ENCODE measurements around the gene CDC5L. TPM values are rescaled to one million over a fixed set of nuclear protein-coding genes. Genes with fewer than 3 reads are reported as not detected.
A peak's percentile ranks its signal among the peaks of the same experiment; 100 is the strongest.

Gene CDC5L
- total and polyA plus RNA-seq, 3 donors from 2014 or later, result 19.7 to 20.5 (median 20.3) TPM

DNA sequence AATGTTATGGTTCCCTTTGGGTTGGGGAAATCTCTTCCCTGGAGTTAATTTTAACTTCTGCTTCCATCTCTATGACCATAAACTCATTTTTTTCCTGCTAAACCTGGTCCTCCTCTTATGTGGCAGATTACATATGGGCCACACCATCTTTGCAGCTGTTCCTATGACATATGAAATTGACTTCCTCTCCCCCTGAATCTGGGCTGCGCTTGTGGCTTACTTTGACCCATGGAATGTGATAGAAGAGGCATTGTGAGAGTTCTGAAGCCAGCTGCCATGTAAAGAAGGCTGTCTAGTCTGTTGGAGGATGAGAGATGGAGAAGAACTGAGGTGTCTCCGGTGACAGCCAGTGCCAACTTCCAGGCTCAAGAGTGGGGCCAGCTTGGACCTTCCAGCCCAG, 100.1 kb downstream of the CDC5L start:
- DNase-seq, result no peak
- Histone ChIP-seq H3K4me3 (no peak overlapping the region), H3K36me3 (ENCODE audit: low read depth, missing control alignments) (no peaks in the 10 kb centered on the region), H3K27ac (no peak overlapping the region), H3K4me1 (peaks cover 6% of the 10 kb centered on the region), H3K9me3 (no peaks in the 10 kb centered on the region), H3K27me3 (no peaks in the 10 kb centered on the region)
- intact Hi-C loops (cut with DNase I; ENCODE audit: low total_unique reads), result no loop called here
- no peak for TF ChIP-seq CTCF (IDR thresholded peaks at IDR 0.05)
- TF ChIP-seq POLR2A (IDR thresholded peaks at IDR 0.05), result no peak
- WGBS, 2 donors, result 86 to 98% methylated on average over 2 of the region's 2 CpGs

DNA sequence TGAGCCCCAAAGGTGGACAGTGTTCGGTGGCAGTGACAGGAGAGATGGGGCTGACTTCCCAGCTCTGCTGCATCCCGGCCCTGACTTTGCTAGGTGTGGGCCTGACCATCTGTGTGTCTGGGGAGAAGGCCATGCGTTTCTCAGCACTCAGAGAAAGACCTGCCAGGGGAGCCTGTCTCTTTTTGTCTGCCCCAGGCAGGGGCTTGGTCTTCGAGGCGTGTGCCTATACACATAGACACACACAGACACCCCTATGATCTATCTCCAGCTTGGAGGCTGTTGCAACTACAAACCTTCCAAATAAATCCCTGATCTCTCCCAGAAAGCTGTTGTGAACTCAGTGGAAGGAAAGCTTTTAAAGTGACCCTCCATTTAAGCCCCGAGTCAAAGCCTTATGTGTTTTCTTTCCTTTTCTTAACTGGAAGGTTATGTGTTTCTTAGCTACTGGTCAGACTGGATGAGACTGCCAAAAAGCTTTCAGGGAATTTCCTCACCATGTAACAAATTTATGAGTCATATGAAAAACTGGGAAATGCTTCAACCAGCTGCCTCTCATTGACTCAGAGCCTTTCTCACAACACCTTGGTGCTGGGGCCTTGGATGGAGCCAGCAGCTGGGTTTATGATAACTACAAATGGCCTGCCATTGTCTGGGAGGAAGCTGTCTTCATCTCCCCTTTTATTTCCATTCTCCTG, 102.6 kb downstream of the CDC5L start:
- intact Hi-C loops (cut with DNase I; ENCODE audit: low total_unique reads), result no loop called here
- Histone ChIP-seq H3K36me3 (ENCODE audit: low read depth, missing control alignments) (no peaks in the 10 kb centered on the region), H3K4me3 (no peak overlapping the region), H3K27me3 (no peaks in the 10 kb centered on the region), H3K4me1 (peaks cover 6% of the 10 kb centered on the region), H3K9me3 (no peaks in the 10 kb centered on the region), H3K27ac (peak overlapping the region in 1 of 2 donors; percentile 39)
- WGBS, 2 donors, result 53 to 64% methylated on average over 3 to 6 of the region's 6 CpGs
- no peak for TF ChIP-seq CTCF (IDR thresholded peaks at IDR 0.05)
- TF ChIP-seq POLR2A (IDR thresholded peaks at IDR 0.05), result no peak
- DNase-seq, result peak; percentile 34

DNA sequence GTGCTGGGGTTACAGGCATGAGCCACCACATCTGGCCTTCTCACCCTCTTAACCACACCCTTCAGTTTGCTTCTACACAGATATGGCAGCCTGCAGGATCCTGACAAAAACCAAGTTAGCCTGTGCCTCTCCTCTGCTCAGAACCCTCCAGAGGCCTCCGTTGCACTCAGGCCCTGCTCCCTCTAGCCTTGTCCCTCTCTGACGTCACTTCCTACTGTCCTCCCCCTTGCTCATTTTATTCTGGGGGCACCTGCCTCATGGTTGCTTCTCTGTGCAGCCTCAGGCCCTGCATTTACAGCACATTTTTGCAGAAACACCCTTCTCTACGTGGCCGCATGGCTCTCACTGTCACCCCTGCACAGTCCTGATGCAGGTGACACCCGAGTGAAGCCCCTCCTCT, 105.6 kb downstream of the CDC5L start:
- peaks cover 6% of the 10 kb centered on the region for H3K4me1 ChIP-seq
- intact Hi-C loops (cut with DNase I; ENCODE audit: low total_unique reads), result no loop called here

GRCh38 chr6:44493593-44493992, 106.1 kb downstream of the CDC5L start:
- no peak overlapping the region for H3K27ac ChIP-seq
- 87% methylated on average over 6 of the region's 6 CpGs for WGBS, 2 donors
- H3K4me1 ChIP-seq, result peaks cover 6% of the 10 kb centered on the region
- no peaks in the 10 kb centered on the region for H3K27me3 ChIP-seq
- no peak overlapping the region for H3K4me3 ChIP-seq
- intact Hi-C loops (cut with DNase I; ENCODE audit: low total_unique reads), result no loop called here
- TF ChIP-seq CTCF (IDR thresholded peaks at IDR 0.05), result no peak
- no peak for TF ChIP-seq POLR2A (IDR thresholded peaks at IDR 0.05)
- DNase-seq, result no peak
- H3K9me3 ChIP-seq, result no peaks in the 10 kb centered on the region
- no peaks in the 10 kb centered on the region for H3K36me3 ChIP-seq (ENCODE audit: low read depth, missing control alignments)

More for the DNA sequence above, 105.6 kb downstream of the CDC5L start:
- H3K36me3 ChIP-seq (ENCODE audit: low read depth, missing control alignments), result no peaks in the 10 kb centered on the region
- no peaks in the 10 kb centered on the region for H3K9me3 ChIP-seq
- 93 to 94% methylated on average over 5 of the region's 5 CpGs for WGBS, 2 donors
- TF ChIP-seq POLR2A (IDR thresholded peaks at IDR 0.05), result no peak
- no peak for TF ChIP-seq CTCF (IDR thresholded peaks at IDR 0.05)
- H3K27me3 ChIP-seq, result no peaks in the 10 kb centered on the region
- H3K4me3 ChIP-seq, result no peak overlapping the region
- DNase-seq, result no peak
- no peak overlapping the region for H3K27ac ChIP-seq

DNA sequence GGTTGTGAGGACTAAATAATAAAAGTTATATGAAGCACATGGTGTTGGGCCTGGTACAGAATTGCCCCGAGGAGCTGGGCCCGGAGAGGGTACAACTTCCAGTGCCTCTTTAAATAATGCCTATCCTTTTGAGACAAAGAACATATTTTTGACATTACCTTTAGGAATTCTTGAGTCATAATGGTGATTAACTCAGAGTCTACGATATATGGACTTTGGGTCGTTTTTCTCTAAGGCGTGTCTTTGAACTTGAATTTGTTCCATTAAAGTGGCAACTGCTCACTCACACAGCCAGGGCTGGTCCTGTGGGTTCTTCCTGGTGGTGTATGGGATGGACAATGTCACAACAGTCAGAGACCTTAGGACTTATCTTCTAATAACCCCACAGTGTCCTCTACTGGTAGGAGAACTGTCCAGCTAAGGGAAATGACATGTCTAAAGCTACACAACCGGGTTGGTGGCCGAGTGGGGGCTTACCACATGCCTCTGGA, 106.5 kb downstream of the CDC5L start:
- 87 to 92% methylated on average over 7 of the region's 7 CpGs for WGBS, 2 donors
- H3K4me3 ChIP-seq, result no peak overlapping the region
- H3K9me3 ChIP-seq, result no peaks in the 10 kb centered on the region
- no peak overlapping the region for H3K27ac ChIP-seq
- peaks cover 6% of the 10 kb centered on the region for H3K4me1 ChIP-seq
- no peaks in the 10 kb centered on the region for H3K36me3 ChIP-seq (ENCODE audit: low read depth, missing control alignments)
- no peaks in the 10 kb centered on the region for H3K27me3 ChIP-seq
- no peak for DNase-seq
- no peak for TF ChIP-seq POLR2A (IDR thresholded peaks at IDR 0.05)
- TF ChIP-seq CTCF (IDR thresholded peaks at IDR 0.05), result no peak
- intact Hi-C loops (cut with DNase I; ENCODE audit: low total_unique reads), result no loop called here
